CD1c-positive myeloid dendritic cell (primary cell): ENCODE data around the gene RHOV.

Experiments
- DNase-seq: peaks from one replicate; pipeline ENCODE4 v3.0.0-alpha.2; 2016; ENCODE audit errors: extremely low spot score

The RHOV gene

GRCh38 chr15:40904552-40905201 is 30.6 kb upstream of the RHOV start:
- DNase-seq, result no peak

- DNase-seq, result peak; percentile 77
These were observed 28.8 kb upstream of the RHOV start for GRCh38 chr15:40902605-40903561.

GRCh38 chr15:40901053-40901443 is 27.0 kb upstream of the RHOV start:
- DNase-seq, result no peak

- no peak for DNase-seq
These were observed 26.4 kb upstream of the RHOV start for GRCh38 chr15:40900256-40901052.

GRCh38 chr15:40899536-40900207 is 25.6 kb upstream of the RHOV start:
- no peak for DNase-seq

GRCh38 chr15:40894681-40895448 is 20.8 kb upstream of the RHOV start:
- DNase-seq, result peak; percentile 76

GRCh38 chr15:40893733-40894680 is 20.0 kb upstream of the RHOV start, which contains the start of gene VPS18:
TSS of gene VPS18 (plus strand) at chr15:40894450. CDS start at chr15:40894769, 319 bp downstream.
- peak; percentile 99 for DNase-seq

- DNase-seq, result no peak
These were observed 19.1 kb upstream of the RHOV start for GRCh38 chr15:40893019-40893670.

GRCh38 chr15:40892447-40893012 is 18.5 kb upstream of the RHOV start:
- DNase-seq, result no peak

GRCh38 chr15:40891810-40892446 is 17.9 kb upstream of the RHOV start:
- peak; percentile 42 for DNase-seq

- DNase-seq, result no peak
These were observed 17.1 kb upstream of the RHOV start for GRCh38 chr15:40891138-40891537.

- DNase-seq, result no peak
These were observed 15.1 kb upstream of the RHOV start for GRCh38 chr15:40889112-40889511.

GRCh38 chr15:40886586-40886985 is 12.6 kb upstream of the RHOV start:
- DNase-seq, result no peak

GRCh38 chr15:40881351-40881750 is 7.3 kb upstream of the RHOV start:
- DNase-seq, result no peak

GRCh38 chr15:40879609-40880008 is 5.6 kb upstream of the RHOV start:
- DNase-seq, result no peak

- DNase-seq, result peak; percentile 14
These were observed 4.8 kb upstream of the RHOV start for GRCh38 chr15:40878785-40879184.

- no peak for DNase-seq
These were observed 3.7 kb upstream of the RHOV start for GRCh38 chr15:40877694-40878093.
